ENCODE results near the gene SRPX2.

The SRPX2 gene

DNA sequence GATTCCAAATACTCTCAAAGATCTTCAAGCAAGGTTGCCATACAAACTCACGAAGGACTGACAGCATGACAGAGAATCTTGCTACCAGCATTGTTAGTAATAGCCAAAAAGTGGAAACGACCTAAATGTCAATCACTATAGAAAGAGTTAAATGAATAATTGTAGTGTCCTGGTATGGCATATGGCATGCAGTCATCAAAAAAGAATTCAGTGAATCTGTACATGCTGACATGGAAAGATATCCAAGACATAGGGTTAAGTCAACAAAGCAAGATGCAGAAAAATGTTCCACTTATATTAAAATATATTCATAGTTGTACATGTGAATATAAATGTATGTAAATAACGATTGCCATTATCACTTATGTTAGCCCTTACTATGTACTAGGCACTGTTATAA, 37.6 kb downstream of the SRPX2 start:
- Mint-ChIP-seq H3K27me3 (ENCODE audit: low read depth, poor library complexity) (no peaks in the 10 kb centered on the region), H3K27ac (no peak overlapping the region), H3K36me3 (ENCODE audit: low read depth) (no peaks in the 10 kb centered on the region), H3K9me3 (peaks cover 11% of the 10 kb centered on the region), H3K4me1 (no peaks in the 10 kb centered on the region), H3K4me3 (no peak overlapping the region)
- no peak for DNase-seq
- TF ChIP-seq, protein P1, sequence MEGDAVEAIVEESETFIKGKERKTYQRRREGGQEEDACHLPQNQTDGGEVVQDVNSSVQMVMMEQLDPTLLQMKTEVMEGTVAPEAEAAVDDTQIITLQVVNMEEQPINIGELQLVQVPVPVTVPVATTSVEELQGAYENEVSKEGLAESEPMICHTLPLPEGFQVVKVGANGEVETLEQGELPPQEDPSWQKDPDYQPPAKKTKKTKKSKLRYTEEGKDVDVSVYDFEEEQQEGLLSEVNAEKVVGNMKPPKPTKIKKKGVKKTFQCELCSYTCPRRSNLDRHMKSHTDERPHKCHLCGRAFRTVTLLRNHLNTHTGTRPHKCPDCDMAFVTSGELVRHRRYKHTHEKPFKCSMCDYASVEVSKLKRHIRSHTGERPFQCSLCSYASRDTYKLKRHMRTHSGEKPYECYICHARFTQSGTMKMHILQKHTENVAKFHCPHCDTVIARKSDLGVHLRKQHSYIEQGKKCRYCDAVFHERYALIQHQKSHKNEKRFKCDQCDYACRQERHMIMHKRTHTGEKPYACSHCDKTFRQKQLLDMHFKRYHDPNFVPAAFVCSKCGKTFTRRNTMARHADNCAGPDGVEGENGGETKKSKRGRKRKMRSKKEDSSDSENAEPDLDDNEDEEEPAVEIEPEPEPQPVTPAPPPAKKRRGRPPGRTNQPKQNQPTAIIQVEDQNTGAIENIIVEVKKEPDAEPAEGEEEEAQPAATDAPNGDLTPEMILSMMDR (IDR thresholded peaks at IDR 0.05), result no peak

DNA sequence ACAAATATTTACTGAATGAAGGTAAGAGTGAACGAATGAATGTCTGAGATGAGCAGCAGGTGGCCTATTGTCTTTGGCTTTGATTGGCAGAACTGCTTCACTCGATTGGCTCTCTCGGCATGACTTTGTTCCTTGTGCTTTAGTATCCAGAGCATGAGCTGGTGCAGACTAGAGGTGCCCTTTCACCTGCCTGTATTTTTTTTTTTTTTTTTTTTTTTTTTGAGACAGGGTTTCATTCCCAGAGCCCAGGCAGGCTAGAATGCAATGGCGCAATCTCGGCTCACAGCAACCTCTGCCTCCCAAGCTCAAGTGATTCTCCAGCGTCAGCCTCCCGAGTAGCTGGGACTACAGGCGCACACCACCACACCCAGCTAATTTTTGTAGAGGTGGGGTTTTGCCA, 38.9 kb downstream of the SRPX2 start:
- H3K4me1 Mint-ChIP-seq, result no peaks in the 10 kb centered on the region
- DNase-seq, result no peak
- H3K4me3 Mint-ChIP-seq, result no peak overlapping the region
- peaks cover 21% of the 10 kb centered on the region for H3K9me3 Mint-ChIP-seq
- TF ChIP-seq, protein P1 (IDR thresholded peaks at IDR 0.05), result no peak
- no peak overlapping the region for H3K27ac Mint-ChIP-seq
- H3K36me3 Mint-ChIP-seq (ENCODE audit: low read depth), result no peaks in the 10 kb centered on the region
- no peaks in the 10 kb centered on the region for H3K27me3 Mint-ChIP-seq (ENCODE audit: low read depth, poor library complexity)

DNA sequence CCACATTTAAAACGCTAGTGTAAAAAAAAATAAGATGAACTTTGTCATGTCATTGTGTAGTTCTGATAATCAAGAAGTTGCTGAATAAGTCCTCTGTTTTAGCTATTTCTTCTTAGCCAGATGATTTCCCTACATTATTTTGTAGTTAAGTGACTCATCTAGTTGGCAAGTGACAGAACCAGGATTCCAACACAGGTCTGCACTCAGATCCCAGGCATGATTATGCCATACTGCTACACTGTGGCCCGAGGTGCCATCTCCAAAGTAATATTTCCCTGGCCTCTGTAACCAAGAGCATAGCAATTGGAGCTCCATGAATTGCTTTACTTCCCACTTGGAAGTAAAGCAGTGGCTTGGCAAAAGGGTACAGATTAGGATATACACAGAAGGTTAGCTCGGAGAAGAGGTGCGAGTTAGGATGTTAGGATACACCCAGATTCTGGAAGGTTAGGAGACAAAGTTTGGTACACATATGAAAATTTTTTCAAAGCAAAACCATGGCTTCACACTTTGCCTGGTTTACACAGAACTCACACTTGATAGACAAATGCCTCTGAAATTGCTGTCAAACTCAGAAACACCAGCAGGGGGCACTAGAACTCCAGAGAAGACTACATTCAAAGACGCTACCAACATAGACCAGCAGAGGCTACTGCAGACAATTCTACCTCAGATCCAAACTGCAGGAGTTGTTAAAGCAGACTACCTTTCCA, 41.4 kb downstream of the SRPX2 start:
- TF ChIP-seq, protein P1 (IDR thresholded peaks at IDR 0.05), result peak; percentile 75
- peak; percentile 65 for DNase-seq
- no peaks in the 10 kb centered on the region for H3K36me3 Mint-ChIP-seq (ENCODE audit: low read depth)
- peaks cover under 1% of the 10 kb centered on the region for H3K27me3 Mint-ChIP-seq (ENCODE audit: low read depth, poor library complexity)
- peaks cover 28% of the 10 kb centered on the region for H3K9me3 Mint-ChIP-seq
- H3K4me1 Mint-ChIP-seq, result no peaks in the 10 kb centered on the region
- H3K4me3 Mint-ChIP-seq, result no peak overlapping the region
- no peak overlapping the region for H3K27ac Mint-ChIP-seq

GRCh38 chrX:100685997-100686305, 42.0 kb downstream of the SRPX2 start:
- TF ChIP-seq, protein P1 (IDR thresholded peaks at IDR 0.05), result no peak
- no peak overlapping the region for H3K27ac Mint-ChIP-seq
- H3K4me3 Mint-ChIP-seq, result no peak overlapping the region
- H3K27me3 Mint-ChIP-seq (ENCODE audit: low read depth, poor library complexity), result peaks cover 6% of the 10 kb centered on the region
- no peaks in the 10 kb centered on the region for H3K36me3 Mint-ChIP-seq (ENCODE audit: low read depth)
- no peak for DNase-seq
- H3K9me3 Mint-ChIP-seq, result peaks cover 27% of the 10 kb centered on the region
- H3K4me1 Mint-ChIP-seq, result no peaks in the 10 kb centered on the region

- no peak for DNase-seq
- H3K4me3 Mint-ChIP-seq, result no peak overlapping the region
- H3K27ac Mint-ChIP-seq, result no peak overlapping the region
- TF ChIP-seq, protein P1 (IDR thresholded peaks at IDR 0.05), result no peak
- H3K36me3 Mint-ChIP-seq (ENCODE audit: low read depth), result no peaks in the 10 kb centered on the region
- H3K27me3 Mint-ChIP-seq (ENCODE audit: low read depth, poor library complexity), result peaks cover 6% of the 10 kb centered on the region
- no peaks in the 10 kb centered on the region for H3K4me1 Mint-ChIP-seq
- H3K9me3 Mint-ChIP-seq, result peaks cover 31% of the 10 kb centered on the region
Measured at GRCh38 chrX:100687128-100687527, 43.1 kb downstream of the SRPX2 start.

DNA sequence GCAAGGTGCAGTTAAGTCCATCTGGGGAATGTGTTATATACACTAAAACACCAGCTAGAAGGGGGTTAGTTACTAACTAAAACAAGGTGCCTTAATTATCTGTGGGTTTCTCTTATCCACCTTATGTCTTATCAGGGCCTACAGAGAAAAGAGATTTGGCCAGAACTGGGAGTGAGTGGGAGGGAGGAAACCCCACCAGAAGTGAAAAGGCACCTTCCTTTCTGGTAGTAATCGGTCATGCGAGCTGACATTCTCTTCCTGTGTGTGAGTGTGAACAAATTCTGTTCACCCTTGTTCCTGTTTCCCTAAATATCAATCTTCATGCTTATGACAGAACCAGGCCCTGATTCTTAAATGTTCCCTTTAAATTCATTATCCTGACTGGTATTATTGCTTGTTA, 43.5 kb downstream of the SRPX2 start:
- DNase-seq, result no peak
- TF ChIP-seq, protein P1 (IDR thresholded peaks at IDR 0.05), result no peak

More for the DNA sequence above, 43.5 kb downstream of the SRPX2 start:
- Mint-ChIP-seq H3K27ac (no peak overlapping the region), H3K4me3 (no peak overlapping the region), H3K4me1 (no peaks in the 10 kb centered on the region), H3K9me3 (peaks cover 33% of the 10 kb centered on the region), H3K36me3 (ENCODE audit: low read depth) (no peaks in the 10 kb centered on the region), H3K27me3 (ENCODE audit: low read depth, poor library complexity) (peaks cover 7% of the 10 kb centered on the region)
